ENCODE measurements around the gene ANKRD31.
A peak's percentile ranks its signal among the peaks of the same experiment; 100 is the strongest.
"Not testable (repeated sequence)": the region's sequence is repeated elsewhere in the genome, so short reads cannot be mapped to it uniquely, and the experiment has no call there.

ANKRD31 gene

DNA sequence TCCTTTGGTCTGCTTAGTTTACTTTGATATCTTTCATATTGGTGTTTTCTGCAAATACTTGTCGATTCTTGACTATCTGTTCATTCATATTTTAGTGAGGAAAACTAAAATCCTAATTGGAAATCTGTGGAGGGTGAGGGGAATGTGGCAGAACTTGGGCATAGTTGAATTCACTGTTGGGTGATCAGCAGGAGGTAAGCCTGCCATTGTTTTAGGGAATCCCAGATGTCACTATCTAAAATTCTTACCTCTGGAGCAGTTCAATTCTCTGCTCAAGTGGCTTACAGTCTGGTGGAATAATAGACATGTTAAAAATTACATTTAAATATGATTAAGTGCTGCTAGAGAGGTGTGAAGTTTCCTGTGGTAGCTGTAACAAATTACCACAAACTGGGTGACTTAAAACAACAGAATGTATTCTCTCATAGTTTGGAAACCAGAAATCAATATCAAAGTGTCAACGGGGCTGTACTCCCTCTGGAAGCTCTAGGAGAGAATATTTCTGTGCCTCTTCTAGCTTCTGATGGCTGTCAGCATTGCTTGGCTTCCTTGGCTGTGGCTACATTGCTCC lies 94.0 kb downstream of the ANKRD31 start:
- no peak for DNase-seq

DNA sequence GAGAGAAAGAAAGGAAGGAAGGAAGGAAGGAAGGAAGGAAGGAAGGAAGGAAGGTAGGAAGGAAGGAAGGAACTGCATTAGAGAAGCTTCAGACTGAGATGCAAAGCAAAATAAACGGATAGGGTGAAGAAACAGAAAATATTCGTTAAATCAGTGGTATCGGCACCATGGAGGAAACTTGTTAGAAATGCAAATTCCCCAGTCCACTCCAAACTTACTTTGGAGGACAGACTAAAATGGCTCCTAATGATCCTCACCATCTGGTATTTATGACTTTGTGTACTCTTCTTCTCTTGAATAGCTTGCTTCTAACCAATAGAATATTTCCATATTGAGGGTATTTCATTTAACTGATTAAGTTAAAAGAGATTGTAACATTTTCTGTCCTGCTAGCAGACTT lies 96.4 kb downstream of the ANKRD31 start:
- no peak for DNase-seq

DNA sequence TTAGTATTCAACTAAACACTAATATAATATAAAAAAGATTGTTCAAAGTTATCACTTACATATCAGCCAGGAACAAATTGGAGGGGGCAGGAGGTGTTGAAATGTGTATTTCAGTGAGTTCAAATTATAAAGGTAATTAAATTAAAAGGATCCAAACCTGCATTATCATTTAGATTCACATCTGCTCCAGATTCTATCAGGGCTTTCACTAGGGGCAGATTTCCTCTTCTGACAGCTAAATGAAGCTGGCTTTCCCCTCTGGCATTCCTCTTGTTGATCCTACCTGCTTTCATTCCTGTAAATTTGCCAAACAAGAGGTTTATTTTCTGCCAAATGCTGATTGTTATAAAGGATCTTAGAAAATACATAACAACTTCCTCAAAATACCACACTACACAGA lies 98.0 kb downstream of the ANKRD31 start:
- DNase-seq: no peak

DNA sequence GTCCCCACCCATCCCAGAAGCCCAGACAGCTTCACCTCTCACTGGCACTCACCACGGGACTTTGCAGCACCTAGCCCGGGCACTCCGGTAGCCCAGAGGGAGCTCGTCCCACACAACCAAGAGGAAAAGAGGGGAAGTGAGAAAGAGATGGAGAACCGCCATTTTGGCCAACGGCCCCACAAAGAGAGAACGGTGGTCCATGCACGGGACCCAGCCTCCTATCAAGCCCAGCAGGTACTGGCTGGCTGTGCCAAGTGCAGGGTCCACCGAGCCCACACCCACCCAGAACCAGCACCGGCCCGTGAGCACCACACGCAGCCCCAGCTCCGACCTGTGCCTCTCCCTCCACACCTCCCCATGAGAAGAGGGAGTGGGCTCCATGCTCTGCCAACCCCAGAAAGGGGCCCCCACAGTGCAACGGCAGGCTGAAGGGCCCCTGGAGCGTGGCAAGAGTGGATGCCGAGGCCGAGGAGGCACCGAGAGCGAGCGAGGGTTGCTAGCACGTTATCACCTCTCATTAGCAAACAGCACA lies 105.8 kb downstream of the ANKRD31 start:
- DNase-seq: no peak

DNA sequence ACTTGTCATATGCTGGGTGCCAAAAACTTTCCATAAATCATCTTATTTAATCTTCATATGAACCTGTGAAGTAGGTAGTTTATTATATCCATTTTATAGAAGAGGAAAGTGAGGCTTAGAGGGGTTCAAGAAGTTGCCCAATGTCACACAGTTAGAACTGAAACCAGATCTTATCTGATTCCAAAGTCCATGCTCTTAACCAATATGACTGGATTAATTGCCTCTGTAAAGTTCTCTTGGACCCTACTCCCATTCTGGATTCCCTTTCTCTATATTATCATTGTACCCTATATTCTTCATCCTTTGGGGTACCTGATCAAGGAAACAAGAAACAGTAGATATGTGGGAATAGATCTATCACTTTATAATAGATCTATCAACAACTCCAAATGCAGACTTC lies 119.8 kb downstream of the ANKRD31 start:
- no peak for DNase-seq

DNA sequence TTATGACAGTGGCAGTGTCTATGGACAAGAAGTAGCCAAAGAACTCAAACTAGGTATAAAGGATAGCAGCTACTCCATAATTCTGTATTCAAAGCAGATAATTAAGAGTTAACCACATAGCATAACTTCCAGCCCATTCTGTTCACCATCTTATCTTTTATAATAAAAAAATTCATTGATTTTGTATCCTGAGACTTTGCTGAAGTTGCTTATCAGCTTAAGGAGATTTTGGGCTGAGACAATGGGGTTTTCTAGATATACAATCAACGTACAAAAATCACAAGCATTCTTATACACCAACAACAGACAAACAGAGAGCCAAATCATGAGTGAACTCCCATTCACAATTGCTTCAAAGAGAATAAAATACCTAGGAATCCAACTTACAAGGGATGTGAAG lies 122.4 kb downstream of the ANKRD31 start:
- DNase-seq: not testable (repeated sequence)

DNA sequence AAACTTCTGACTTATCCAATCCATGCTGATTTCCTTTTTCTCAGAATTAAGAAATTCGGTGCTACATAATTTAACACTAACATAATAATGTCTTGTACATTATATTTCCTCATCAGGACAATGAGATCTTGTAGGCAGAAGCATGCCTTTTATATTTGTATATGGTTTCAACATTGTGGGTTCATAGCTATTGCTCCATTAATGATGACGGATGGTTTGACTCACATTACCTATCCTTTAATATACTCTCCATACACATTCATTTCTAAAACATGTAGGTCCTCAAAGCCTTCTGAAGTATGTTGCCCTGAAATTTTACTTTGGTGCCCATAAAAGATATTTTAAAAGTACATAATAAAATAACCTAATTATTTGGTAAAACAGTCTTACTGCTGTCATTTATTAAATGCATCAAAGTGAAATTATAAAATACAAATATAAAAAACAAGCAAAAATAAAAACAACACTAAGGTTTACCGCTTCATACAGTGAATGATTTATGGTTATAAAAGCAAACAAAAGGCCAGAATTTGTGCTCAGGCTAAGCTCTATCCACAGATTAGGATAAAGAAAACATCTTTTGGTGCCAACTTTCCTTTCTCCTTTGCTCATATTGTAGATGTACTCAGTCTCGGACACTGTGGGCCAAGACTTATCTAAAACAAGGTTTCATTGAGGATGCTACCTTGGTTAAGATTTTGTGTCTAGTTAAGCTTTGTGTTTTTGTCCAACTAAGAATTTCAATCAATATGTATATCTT lies 123.1 kb downstream of the ANKRD31 start:
- no peak for DNase-seq

DNA sequence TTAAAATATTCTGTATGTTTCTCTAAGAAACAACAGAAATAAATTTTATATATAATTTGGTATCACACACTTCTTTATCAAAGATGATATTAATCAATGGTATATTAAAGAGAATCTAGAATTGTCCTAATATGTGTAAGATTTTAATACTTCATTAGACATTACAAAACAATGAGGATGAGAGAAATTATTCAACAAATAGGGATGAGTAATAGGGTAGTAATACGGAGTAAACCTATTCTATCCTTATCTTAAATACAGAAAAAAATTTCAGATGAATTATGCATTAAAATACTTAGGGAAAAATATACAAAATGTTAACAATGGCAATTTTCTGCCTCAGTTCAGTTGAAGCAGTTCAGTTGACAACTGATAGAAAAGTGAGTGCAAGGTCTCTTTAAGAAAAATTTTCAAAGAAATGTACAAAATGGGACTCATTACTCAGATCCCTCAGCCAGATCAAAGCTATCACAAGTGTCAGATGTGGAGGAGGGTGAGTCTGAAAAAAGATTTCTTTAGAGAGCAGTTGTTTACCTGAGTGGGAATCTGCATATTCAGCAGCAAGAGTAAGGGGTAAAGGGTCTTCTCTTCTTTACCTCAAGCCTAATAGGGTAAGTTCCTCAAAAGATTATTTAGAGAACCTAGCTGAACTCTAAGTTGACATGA lies 127.6 kb downstream of the ANKRD31 start:
- DNase-seq: no peak

DNA sequence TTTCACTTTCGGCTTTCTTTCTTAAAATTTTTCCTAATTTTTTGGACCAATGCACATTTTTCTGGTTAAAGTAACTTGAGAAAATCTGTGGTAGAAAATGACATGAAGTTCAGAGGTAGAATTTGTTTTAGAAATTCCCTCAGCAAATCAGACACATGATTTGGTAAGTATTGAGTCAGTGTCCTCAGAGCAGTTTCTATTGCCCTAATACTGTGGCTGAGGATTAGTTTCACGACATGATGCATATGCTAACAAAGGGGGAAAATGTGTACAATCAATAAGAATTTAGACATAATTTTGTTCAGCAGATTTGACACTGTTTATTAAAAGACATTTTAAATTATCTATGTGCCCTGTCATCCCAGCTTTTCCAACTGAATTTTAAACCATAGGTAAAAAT lies 128.2 kb downstream of the ANKRD31 start:
- DNase-seq: no peak

DNA sequence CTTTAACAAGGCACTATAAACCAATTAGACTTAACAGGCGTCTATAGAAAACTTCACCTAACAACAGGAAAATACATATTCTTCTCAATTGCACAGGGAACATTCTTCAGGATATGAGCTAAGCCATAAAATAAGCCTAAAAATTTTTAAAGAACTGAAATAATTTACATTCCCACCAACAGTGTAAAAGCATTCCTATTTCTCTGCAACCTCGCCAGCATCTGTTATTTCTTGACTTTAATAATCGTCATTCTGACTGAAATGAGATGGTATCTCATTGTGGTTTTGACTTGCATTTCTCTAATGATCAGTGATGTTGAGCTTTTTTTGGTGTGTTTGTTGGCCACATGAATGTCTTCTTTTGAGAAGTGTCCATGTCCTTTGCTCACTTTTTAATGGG lies 140.7 kb downstream of the ANKRD31 start:
- DNase-seq: not testable (repeated sequence)

DNA sequence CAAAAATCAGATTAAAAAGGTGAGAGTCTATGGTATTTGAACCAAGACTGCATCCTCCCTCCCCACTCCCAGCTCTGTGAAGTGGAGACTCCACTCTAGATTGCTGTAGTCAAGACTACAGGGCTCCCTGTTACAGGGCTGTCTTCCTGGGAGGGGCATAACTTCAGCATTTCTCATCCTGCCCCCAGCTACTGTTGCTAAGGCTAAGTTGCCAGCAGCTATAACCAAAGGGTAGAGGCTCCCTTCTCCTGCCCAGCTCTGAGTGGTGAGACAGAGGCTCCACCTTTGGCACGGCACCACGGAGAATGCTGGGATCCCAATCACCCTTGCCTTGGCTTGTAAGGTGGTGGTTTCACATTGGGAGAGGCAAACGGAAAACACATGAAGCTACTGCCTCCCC lies 145.1 kb downstream of the ANKRD31 start:
- DNase-seq: no peak

DNA sequence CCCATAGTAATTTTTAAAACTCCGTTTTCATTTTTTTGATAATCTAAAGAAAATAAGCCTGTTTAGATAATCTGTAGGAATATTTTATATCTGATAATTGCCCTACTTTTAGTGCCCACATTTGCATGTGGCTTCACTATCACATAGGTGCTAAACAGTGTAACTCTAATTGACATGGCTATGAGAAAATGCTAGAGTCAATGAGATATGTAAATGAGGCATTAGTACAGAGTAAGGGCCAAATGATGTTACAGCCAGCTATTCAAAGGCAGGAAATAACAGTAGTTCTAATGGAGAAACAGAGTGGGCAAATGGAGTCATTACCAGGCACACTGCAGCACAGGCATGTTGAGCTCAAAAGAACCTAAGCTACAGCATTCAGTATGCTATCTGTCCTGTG lies 147.0 kb downstream of the ANKRD31 start:
- DNase-seq: no peak

DNA sequence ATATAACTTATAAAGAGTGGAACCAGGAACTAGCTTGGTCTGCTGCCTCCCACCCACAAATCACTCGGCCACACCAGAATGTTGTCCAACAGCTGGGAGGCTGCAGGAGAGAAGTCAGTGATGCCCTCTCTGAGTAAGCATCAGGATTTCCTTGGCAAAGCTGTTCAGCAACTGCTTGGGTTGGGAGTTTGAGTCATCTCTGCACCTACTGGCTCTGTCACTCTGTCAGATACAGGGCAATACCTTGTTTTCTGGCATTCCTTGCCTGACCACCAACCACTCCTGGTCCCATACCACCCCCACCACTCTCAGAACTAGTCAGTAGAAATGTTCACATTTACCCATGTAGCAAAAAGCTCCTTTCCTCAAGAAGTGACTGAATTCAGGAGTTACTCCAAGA lies 147.5 kb downstream of the ANKRD31 start:
- DNase-seq: no peak

DNA sequence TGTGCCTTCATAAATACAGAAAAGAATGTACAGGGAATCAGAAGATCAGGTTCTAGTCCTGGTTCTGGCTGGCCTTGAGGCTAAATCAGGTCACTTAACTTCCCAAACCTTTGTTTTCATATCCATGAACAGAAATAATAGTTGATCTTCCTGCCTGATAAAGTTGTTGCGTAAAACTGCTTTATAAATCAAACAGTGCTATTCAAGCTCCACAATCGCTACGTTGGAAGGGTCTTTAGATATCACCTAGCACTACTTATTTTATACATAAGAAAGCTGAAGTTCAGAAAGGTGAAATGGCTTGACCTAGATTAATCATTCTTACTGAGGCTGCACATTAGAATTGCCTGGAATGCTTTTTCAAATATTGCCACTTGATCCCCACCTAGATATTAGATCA lies 148.0 kb downstream of the ANKRD31 start:
- no peak for DNase-seq

DNA sequence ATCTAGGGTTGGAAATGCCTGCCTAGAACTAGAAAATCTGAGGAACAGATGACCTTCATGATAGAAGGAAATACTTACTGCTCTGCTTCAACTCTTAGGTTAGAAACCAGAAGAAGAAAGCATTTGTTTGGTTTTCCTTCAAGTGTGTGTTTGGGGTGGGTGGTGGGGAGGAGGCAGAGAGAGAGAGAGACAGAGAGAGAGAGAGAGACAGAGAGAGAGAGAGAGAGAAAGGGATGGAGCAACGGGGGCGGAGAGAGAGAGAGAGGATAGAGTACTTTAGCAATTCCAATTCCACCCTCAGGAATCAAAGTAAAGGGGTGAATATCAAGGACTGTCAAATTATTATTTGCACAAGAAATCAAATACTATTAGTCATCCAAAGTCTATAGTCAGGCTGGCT lies 155.2 kb downstream of the ANKRD31 start:
- no peak for DNase-seq

DNA sequence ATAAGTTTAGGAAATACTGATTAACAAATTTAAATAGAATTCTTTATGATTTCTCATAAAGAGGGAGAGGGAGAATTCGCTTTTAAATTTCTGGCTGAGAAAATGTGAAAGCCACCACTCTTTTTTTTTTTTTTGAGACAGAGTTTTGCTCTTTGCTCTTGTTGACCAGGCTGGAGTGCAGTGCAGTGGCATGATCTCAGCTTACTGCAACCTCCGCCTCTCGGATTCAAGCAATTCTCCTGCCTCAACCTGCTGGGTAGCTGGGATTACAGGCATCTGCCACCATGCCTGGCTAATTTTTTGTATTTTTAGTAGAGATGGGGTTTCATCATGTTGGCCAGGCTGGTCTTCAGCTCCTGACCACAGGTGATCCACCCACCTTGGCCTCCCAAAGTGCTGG lies 157.3 kb downstream of the ANKRD31 start:
- not testable (repeated sequence) for DNase-seq

DNA sequence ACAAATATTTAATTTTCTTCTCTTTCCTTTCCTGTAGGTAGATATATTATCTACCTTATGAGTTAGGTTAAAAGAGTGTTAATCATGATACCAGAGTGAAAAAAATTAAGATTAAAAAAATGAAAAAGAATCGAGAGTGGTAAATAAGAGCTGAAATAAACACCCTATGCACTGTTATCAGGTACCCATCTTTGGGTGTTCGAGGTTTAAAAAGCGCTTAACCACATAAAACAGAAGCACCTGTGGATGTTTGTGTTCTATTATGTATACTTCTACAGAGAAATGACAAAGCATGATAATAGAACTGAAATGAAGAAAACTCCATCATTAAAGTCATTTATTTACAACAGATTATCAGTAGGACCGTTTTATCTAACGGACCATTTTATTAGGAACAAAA lies 158.7 kb downstream of the ANKRD31 start:
- DNase-seq: no peak

DNA sequence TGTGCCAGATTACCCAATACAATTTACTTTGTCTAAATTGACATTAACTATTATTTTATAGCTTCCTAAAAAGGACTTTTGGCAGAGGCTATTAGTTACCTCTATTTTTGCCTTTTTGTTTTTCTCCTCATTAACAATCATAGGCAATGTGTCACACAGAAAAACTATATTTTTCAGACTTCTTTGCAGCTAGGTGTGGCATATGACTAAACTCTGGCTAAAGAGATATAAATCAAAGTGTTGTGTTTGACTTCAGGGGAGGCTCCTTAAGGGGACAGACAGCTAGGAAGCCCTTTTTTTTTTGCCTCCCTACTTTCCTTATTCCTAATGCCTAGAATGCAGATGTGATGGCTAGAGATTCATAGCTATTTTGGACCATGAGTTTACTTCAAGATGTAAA lies 164.6 kb downstream of the ANKRD31 start:
- DNase-seq: no peak

DNA sequence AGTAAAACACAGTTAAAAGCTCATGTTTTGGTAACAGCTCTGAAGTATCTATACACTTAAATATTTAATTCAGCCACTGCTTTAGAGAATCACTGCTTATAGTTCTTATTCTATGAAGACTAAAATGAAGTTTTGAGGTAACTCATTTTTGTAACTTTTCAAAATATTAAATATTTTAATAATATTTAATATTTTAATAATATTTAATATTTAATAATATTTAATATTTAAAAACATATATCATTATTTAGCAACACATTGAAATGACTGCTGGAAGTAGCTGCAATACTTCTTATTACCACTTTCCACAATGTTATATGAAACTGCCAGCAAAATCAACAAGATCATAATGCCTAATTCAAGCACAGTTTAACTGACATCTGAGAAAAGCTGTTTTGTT lies 165.6 kb downstream of the ANKRD31 start:
- DNase-seq: no peak

DNA sequence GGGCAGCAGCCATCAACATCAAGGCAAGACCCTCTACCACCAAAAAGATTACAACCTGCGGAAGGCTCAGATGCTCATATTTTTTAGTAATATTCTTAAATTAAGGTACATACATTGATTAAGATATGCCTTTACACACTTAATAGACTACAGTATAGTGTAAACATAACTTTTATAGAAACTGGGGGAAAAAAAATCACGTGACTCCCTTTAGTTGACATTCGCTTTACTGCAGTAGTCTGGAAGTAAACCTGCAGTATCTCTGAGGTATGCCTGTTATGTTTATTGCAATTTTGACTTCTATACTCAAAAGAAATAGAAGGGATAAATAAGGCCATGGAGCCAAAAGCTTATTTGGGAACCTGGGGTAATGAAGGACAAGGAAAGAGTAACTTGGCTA lies 169.2 kb downstream of the ANKRD31 start:
- DNase-seq: no peak

DNA sequence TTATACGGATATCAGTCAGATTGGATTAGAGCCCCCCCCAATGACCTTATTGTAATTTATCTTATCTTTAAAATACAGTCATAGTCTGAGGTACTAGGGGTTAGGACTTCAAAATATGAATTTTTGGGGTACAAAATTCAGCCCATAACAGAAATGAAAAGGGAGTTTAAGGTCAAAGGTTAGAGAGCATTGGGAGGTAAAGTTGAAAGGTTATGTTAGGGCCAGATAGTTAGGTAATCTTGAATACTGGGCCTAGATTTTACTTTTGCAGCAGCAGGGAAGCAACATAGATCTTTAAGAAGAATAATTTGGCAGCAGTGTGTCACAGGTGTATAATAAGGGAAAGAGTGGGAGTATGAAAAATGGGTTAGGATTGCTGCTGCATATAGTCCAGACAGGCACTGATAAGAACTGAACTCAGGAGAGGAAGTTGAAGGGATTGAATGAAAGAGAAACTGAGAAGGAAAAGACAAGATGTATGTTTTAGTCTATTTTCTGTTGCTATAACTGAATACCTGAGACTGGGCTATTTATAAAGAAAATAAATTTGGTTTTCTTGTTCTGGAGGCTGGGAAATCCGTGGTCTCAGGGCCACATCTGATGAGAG lies 173.7 kb downstream of the ANKRD31 start:
- no peak for DNase-seq

DNA sequence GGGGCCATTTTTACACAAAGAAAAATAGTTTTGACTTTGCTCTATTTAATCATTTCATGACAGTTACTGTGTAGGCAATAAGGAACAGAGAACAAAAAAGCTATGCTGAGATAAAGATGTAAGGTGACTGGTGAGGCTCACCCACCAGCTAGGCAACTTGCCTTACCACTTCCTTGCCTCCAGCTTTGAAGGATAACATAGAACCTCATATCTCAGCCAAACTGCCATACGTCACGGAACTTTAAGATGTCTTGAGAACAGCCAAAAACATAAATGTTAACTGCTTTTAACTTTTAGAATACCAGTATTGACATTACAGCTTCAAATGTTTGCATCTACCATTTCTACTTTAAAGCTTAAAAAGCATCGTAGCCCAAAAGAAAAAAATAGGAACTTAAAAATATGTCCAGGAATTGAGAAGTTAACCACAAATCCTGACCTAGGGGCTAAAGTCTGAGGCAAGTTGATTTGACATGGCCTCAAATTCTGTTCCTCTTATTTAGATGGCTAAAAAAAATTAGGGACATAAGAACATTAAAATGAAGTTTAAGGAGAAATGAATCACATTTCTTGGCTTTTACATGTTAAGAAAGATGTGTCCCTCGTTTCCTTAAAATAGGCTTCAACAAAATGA lies 176.6 kb downstream of the ANKRD31 start:
- DNase-seq: peak; percentile 31

DNA sequence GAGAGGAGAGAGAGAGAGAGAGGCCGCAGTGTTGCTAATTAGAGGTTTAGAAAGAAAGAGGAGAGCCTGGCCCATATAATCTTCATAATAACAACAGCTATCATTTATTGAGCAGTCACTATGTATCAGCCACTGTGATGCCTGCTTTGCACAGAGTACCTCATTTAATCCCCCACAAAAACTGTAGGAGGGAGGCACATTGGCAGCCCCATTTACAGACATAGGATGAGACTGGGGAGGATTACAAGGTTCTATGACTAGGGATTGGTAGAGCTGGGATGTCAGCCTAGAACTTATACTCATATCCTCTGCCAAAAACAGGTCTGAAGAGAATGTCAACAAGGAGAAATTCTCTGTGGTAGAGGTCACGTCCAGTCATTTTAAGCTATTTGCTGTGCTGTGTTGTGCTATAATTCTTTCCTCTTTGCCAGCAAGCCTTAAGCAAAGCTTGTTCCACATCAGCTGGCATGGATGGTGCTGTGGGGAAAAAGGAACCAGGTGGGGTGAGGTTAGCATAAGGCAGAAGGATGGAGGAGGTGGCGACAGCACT lies 177.6 kb downstream of the ANKRD31 start:
- DNase-seq: no peak
